GM12878 (cell line): ENCODE measurements around the gene FKBP1B. TPM values are rescaled to one million over a fixed set of nuclear protein-coding genes. Genes with fewer than 3 reads are reported as not detected.
A peak's percentile ranks its signal among the peaks of the same experiment; 100 is the strongest.

ENCODE experiments used
- ATF2 ChIP-seq: IDR thresholded peaks from 2 replicates; pipeline ENCODE4 v1.6.1; 2012; ENCODE audit warnings: low read length, inconsistent platforms
- ATF3 ChIP-seq: IDR thresholded peaks from 2 replicates; pipeline ENCODE4 v1.6.1; 2011; ENCODE audit warnings: low read depth, mild to moderate bottlenecking, low read length, moderate library complexity, borderline replicate concordance; ENCODE audit errors: extremely low read depth
- CBX3 ChIP-seq: fragments of 200-600 bp; sonication (generic); IDR thresholded peaks from 2 replicates; pipeline ENCODE4 v1.6.1; 2016; ENCODE audit warnings: low read depth, borderline replicate concordance
- CEBPZ ChIP-seq: fragments of 150-350 bp; IDR thresholded peaks from 2 replicates; pipeline ENCODE4 v1.6.1; 2016; ENCODE audit warnings: low read depth, low read length
- CHD4 ChIP-seq: fragments of 200-600 bp; sonication (generic); IDR thresholded peaks from 2 replicates; pipeline ENCODE4 v1.6.1; 2016; ENCODE audit warnings: mild to moderate bottlenecking
- GABPA ChIP-seq: IDR thresholded peaks from 2 replicates; pipeline ENCODE4 v1.6.1; 2014; ENCODE audit warnings: antibody characterized with exemption, low read depth, mild to moderate bottlenecking, inconsistent platforms
- MLLT1 ChIP-seq: fragments of 450-650 bp; IDR thresholded peaks from 2 replicates; pipeline ENCODE4 v1.6.1; 2016; ENCODE audit warnings: mild to moderate bottlenecking
- MTA2 ChIP-seq: fragments of 450-650 bp; IDR thresholded peaks from 2 replicates; pipeline ENCODE4 v1.6.1; 2016; ENCODE audit warnings: low read depth, mild to moderate bottlenecking, moderate library complexity
- MXI1 ChIP-seq: fragments of 150-350 bp; IDR thresholded peaks from 2 replicates; pipeline ENCODE4 v1.6.1; 2011; ENCODE audit warnings: low read depth, mild to moderate bottlenecking, inconsistent platforms, low read length, improper control_type of control experiment
- RAD21 ChIP-seq: IDR thresholded peaks from 2 replicates; pipeline ENCODE4 v1.6.1; 2011; ENCODE audit warnings: mild to moderate bottlenecking, low read depth, low read length, moderate library complexity; ENCODE audit not compliant: insufficient read depth
- RB1 ChIP-seq: fragments of 450-650 bp; formaldehyde crosslinking; IDR thresholded peaks from 2 replicates; pipeline ENCODE4 v1.6.1; 2017; ENCODE audit warnings: mild to moderate bottlenecking, borderline replicate concordance
- REST ChIP-seq: IDR thresholded peaks from 2 replicates; pipeline ENCODE4 v1.6.1; 2012; ENCODE audit warnings: mild to moderate bottlenecking, low read depth, low read length
- SMAD5 ChIP-seq: IDR thresholded peaks from 2 replicates; pipeline ENCODE4 v1.6.1; 2016; ENCODE audit warnings: antibody characterized with exemption, low read depth
- ZBED1 ChIP-seq: IDR thresholded peaks from 2 replicates; pipeline ENCODE4 v1.6.1; 2016; ENCODE audit warnings: borderline replicate concordance
- ZNF217 ChIP-seq: fragments of 450-650 bp; IDR thresholded peaks from 2 replicates; pipeline ENCODE4 v1.6.1; 2017; ENCODE audit warnings: antibody characterized with exemption, mild to moderate bottlenecking
- polyA plus RNA-seq, 11 experiments: library from polyadenylated mRNA; depleted of rRNA in 4 of 11; unstranded in 6 of 11; stranded (reverse) in 5 of 11; fragments of >200 nt; fragmentation: Nextera tagmentation in 4 of 11; fragmentation: Illumina TruSeq in 1 of 11; extraction: Ambion mirVana in 4 of 11; extraction: Trizol in 1 of 11; gene quantifications; 1 replicate in 1 of 11; 2 replicates in 10 of 11; pipeline versions ENCODE4 v1.2.1 to v1.2.3, GENCODE V29; 2011 to 2016; ENCODE audit warnings: inconsistent platforms in 2 of 11, missing spikeins in 2 of 11, low read depth in 1 of 11
- total RNA-seq, 4 experiments: library from RNA; depleted of rRNA in 3 of 4; stranded (reverse); fragments of >200 nt in 3 of 4; fragmentation: Illumina TruSeq in 1 of 4; extraction: Trizol in 1 of 4; gene quantifications; 2 replicates each; pipeline versions ENCODE4 v1.2.1 to v1.2.3, GENCODE V29; 2013 to 2021

FKBP1B gene
- total and polyA plus RNA-seq, 10 of the 15 experiments (the other 5 are each of a cell fraction or from before 2014, with no cell fraction given) = 0.18 to 0.53 (median 0.24) TPM

- TF ChIP-seq ATF3 (no peak), REST (no peak), ZBED1 (peak; percentile 57; the same call in 1 of the 2 replicates), MXI1 (peak; percentile 66; the same call in 1 of the 2 replicates), RB1 (peak; percentile 96), MLLT1 (peak; percentile 76; the same call in 1 of the 2 replicates), GABPA (peak; percentile 99), CBX3 (no peak), RAD21 (no peak), ZNF217 (no peak), CHD4 (no peak), MTA2 (peak; percentile 60), CEBPZ (no peak), SMAD5 (peak; percentile 81; the same call in 1 of the 2 replicates), ATF2 (peak; percentile 53; the same call in 1 of the 2 replicates)
Measured at GRCh38 chr2:24075915-24076848, 26.6 kb downstream of the FKBP1B start, which contains the start of gene SF3B6 (continued).
